ENCODE measurements around the gene FRMD7.

FRMD7 gene

DNA sequence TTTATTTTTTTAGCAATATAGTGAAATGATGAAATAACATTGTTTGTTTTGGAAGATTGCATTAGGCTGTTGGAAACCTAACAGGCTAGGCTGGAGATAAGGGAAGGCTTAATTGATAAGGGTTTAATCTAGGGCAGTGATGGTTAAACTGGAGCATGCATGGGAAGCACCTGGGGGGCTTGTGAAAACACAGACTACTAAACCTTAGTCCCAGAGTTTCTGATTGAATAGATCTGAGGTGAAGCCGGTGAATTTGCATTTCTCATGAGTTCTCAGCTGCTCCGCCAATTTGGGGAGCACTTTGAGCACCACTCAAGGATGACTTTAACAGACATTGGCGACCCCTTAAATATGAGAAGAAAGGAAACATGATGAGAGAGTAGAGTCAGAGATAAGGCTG, 93.2 kb downstream of the FRMD7 start:
- no peak for DNase-seq

DNA sequence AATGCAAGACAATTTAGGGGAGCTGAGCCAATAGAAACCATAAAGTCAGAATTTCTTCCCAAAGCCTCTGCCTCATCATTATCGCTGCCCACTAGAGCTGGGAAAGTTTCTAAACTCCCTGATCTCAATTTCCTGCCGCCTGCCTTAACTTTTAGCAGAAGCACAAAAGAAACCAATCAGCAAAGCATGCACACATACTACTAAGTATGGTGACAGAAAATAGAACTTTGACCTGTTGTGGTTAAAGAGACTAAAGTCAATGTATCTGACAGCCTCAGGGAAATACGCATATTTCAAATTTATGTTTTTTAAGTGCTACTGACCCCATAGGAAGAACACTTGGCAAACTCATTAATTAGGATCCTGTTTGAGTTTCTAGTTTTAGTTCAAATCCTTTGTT, 94.7 kb downstream of the FRMD7 start:
- DNase-seq = no peak

DNA sequence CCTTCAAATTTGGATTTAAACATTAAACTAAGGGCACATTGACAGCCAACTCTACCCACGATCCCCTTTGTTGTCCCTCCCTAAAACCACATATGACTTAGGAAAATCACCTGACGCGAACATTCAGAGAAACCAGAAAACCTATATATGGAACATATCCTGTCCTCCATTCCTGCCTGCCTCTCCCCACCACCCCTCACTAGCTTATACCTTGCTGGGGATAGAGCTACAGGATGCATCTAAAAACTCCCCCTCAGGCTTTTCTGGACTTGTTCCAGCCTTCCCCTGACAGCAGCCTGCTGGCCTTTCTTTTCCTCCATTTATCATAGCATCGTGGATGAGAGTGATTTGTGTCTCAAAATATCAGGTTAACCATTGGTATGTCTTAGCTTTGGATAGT, 96.0 kb downstream of the FRMD7 start:
- DNase-seq = no peak

DNA sequence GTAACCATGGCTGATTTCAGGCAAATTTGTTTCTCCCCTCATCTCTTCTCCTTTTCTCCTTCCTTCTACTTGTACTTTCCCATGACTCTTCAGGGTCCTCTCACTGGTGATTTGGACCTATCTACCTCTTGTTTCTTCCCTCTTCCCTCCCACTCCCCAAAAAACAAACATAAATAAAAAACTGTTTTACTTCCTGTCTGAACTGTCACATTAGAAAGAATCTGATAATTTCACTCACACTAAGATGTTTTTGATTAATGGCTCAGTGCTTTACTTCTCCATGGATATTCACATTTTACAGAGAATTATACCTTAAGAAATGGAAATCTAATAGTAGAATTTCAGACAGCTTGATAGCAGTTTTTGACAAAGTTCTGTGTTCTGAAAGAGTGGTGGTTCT, 97.6 kb downstream of the FRMD7 start:
- DNase-seq = no peak

Measured in T-helper 2 cell (primary cell).